GF-D8 (cell line): ENCODE data around the gene REEP3.
"Not testable (repeated sequence)": the region's sequence is repeated elsewhere in the genome, so short reads cannot be mapped to it uniquely, and the experiment has no call there.

ENCODE experiments used
- DNase-seq: peaks from one replicate; lab custom pipeline; 2025; lab: John Stamatoyannopoulos, UW

The REEP3 gene

GRCh38 chr10:63549810-63550209, 28.6 kb downstream of the REEP3 start:
- no peak for DNase-seq

- DNase-seq = no peak
These were observed 31.8 kb downstream of the REEP3 start for GRCh38 chr10:63553031-63553430.

- no peak for DNase-seq
These were observed 32.3 kb downstream of the REEP3 start for GRCh38 chr10:63553473-63553872.

- peak; percentile 40 for DNase-seq
These were observed 33.5 kb downstream of the REEP3 start for GRCh38 chr10:63554657-63555056.

- DNase-seq = no peak
These were observed 34.1 kb downstream of the REEP3 start for GRCh38 chr10:63555330-63555729.

GRCh38 chr10:63558132-63558784, 37.1 kb downstream of the REEP3 start:
- no peak for DNase-seq

- no peak for DNase-seq
These were observed 40.1 kb downstream of the REEP3 start for GRCh38 chr10:63561341-63561740.

GRCh38 chr10:63562391-63562790, 41.2 kb downstream of the REEP3 start:
- no peak for DNase-seq

GRCh38 chr10:63562857-63563256, 41.7 kb downstream of the REEP3 start:
- no peak for DNase-seq

- DNase-seq = peak; percentile 24
These were observed 42.4 kb downstream of the REEP3 start for GRCh38 chr10:63563623-63564022.

- DNase-seq = not testable (repeated sequence)
These were observed 43.5 kb downstream of the REEP3 start for GRCh38 chr10:63564731-63565130.

- DNase-seq = peak; percentile 21
These were observed 52.0 kb downstream of the REEP3 start for GRCh38 chr10:63573068-63573697.

GRCh38 chr10:63574011-63574410, 52.8 kb downstream of the REEP3 start:
- DNase-seq = no peak

- DNase-seq = no peak
These were observed 55.3 kb downstream of the REEP3 start for GRCh38 chr10:63576501-63576900.

- DNase-seq = no peak
These were observed 57.3 kb downstream of the REEP3 start for GRCh38 chr10:63578501-63578900.

GRCh38 chr10:63579371-63580014, 58.3 kb downstream of the REEP3 start:
- DNase-seq = no peak

- DNase-seq = no peak
These were observed 61.5 kb downstream of the REEP3 start for GRCh38 chr10:63582690-63583089.

- no peak for DNase-seq
These were observed 62.2 kb downstream of the REEP3 start for GRCh38 chr10:63583397-63583796.

GRCh38 chr10:63583909-63584724, 62.9 kb downstream of the REEP3 start:
- no peak for DNase-seq

- no peak for DNase-seq
These were observed 63.5 kb downstream of the REEP3 start for GRCh38 chr10:63584725-63585035.

GRCh38 chr10:63585041-63585440, 63.8 kb downstream of the REEP3 start:
- DNase-seq = no peak

GRCh38 chr10:63586043-63586442, 64.8 kb downstream of the REEP3 start:
- no peak for DNase-seq

GRCh38 chr10:63587191-63587590, 66.0 kb downstream of the REEP3 start:
- no peak for DNase-seq
